GM12878 (cell line): ENCODE results near the gene C3. TPM values are rescaled to one million over a fixed set of nuclear protein-coding genes. Genes with fewer than 3 reads are reported as not detected.

Experiments used
- ATAC-seq: fragments of 200-7000 bp; cut with Tn5 transposase; 3 replicates; pipeline ENCODE4 v1.9.1; 2020; ENCODE audit warnings: mild to moderate bottlenecking, moderate library complexity
- BruUV-seq: library from RNA; stranded (reverse); fragments of 400-500 nt; replicated peaks from 2 replicates; lab custom pipeline; 2021; lab: Mats Ljungman, UMichigan
- CTCF ChIA-PET: fragments of 300-600 bp; sonication (Branson Sonifier 250); formaldehyde crosslinking; extraction: SDS; loops from one replicate; lab custom pipeline; 2021; ENCODE audit warnings: inconsistent platforms; lab: Yijun Ruan, JAX
- POLR2A ChIA-PET: fragments of 350-600 bp; formaldehyde crosslinking; extraction: SDS; loops from one replicate; lab custom pipeline; 2021; ENCODE audit warnings: inconsistent platforms; lab: Charles Lee
- RAD21 ChIA-PET: fragments of 300-600 bp; sonication (Branson Sonifier 250); formaldehyde crosslinking; loops from one replicate; lab custom pipeline; 2023; ENCODE audit warnings: antibody characterized with exemption; ENCODE audit not compliant: unreplicated experiment; lab: Charles Lee
- SMC1A ChIA-PET: fragments of 300-600 bp; sonication (Branson Sonifier 250); formaldehyde crosslinking; loops from one replicate; lab custom pipeline; 2023; ENCODE audit not compliant: unreplicated experiment, uncharacterized antibody; lab: Charles Lee
- DNase-seq: peaks from one replicate; pipeline ENCODE4 v3.0.0-alpha.2; 2011; ENCODE audit warnings: low read depth, low spot score
- FAIRE-seq: peaks from 3 replicates; lab custom pipeline; 2011; peaks lifted over from hg19 to GRCh38; lab: Jason Lieb, UNC
- H2AFZ ChIP-seq: 2 replicates; pipeline ENCODE4 v1.6.0; 2011; ENCODE audit warnings: low read depth, low read length, control low read depth; ENCODE audit not compliant: control insufficient read depth
- H3K27ac ChIP-seq: 2 replicates; pipeline ENCODE4 v1.5.1; 2011; ENCODE audit warnings: control low read depth; ENCODE audit not compliant: control insufficient read depth, insufficient read depth
- H3K27me3 ChIP-seq, 2 experiments: replicated peaks in 1 of 2; 2 replicates each; pipeline versions ENCODE4 v1.6.0 to v1.6.1; 2011; ENCODE audit warnings: low read length in 1 of 2; ENCODE audit not compliant: control insufficient read depth in 2 of 2, insufficient read depth in 2 of 2
- H3K36me3 ChIP-seq, 2 experiments: 2 replicates each; pipeline ENCODE4 v1.5.1; 2011; ENCODE audit warnings: low read length in 1 of 2; ENCODE audit not compliant: control insufficient read depth in 2 of 2, insufficient read depth in 2 of 2
- H3K4me1 ChIP-seq: 2 replicates; pipeline ENCODE4 v1.6.1; 2011; ENCODE audit warnings: mild to moderate bottlenecking, low read length, moderate library complexity, mixed read lengths; ENCODE audit not compliant: control insufficient read depth, insufficient read depth
- H3K4me2 ChIP-seq: 2 replicates; pipeline ENCODE4 v1.6.0; 2011; ENCODE audit warnings: control low read depth; ENCODE audit not compliant: control insufficient read depth, insufficient read depth
- H3K4me3 ChIP-seq: fragments of 200-600 bp; sonication (generic); 2 replicates; pipeline ENCODE4 v1.5.1; 2016
- H3K79me2 ChIP-seq: 2 replicates; pipeline ENCODE4 v1.6.0; 2011; ENCODE audit warnings: low read length; ENCODE audit not compliant: control insufficient read depth, insufficient read depth
- H3K9ac ChIP-seq: 2 replicates; pipeline ENCODE4 v1.8.0; 2011; ENCODE audit warnings: low read length, control low read depth, mixed read lengths; ENCODE audit not compliant: control insufficient read depth, insufficient read depth
- H3K9me3 ChIP-seq: replicated peaks from 3 replicates; pipeline ENCODE4 v1.5.1; 2011; ENCODE audit warnings: mild to moderate bottlenecking, low read length; ENCODE audit not compliant: control insufficient read depth, insufficient read depth
- H4K20me1 ChIP-seq: 2 replicates; pipeline ENCODE4 v1.6.0; 2011; ENCODE audit not compliant: control insufficient read depth, insufficient read depth
- BRCA1 ChIP-seq: IDR thresholded peaks from 2 replicates; pipeline ENCODE4 v1.6.1; 2011; ENCODE audit warnings: low read depth, low read length, improper control_type of control experiment
- CHD1 ChIP-seq: IDR thresholded peaks from 2 replicates; pipeline ENCODE4 v1.6.1; 2012; ENCODE audit warnings: low read depth, low read length, improper control_type of control experiment
- GATAD2B ChIP-seq: fragments of 450-650 bp; conservative IDR thresholded peaks from 2 replicates; pipeline ENCODE4 v1.6.1; 2017; ENCODE audit warnings: low read depth, mild to moderate bottlenecking, moderate library complexity
- HDAC2 ChIP-seq: fragments of 200-600 bp; sonication (generic); IDR thresholded peaks from 2 replicates; pipeline ENCODE4 v1.6.1; 2017
- HDAC6 ChIP-seq: fragments of 200-600 bp; sonication (generic); IDR thresholded peaks from one replicate; pipeline ENCODE4 v1.8.0; 2017; ENCODE audit warnings: antibody characterized with exemption; ENCODE audit not compliant: unreplicated experiment
- JUNB ChIP-seq: IDR thresholded peaks from 2 replicates; pipeline ENCODE4 v1.6.1; 2016; ENCODE audit warnings: antibody characterized with exemption, mild to moderate bottlenecking
- MYB ChIP-seq: fragments of 150-350 bp; IDR thresholded peaks from 2 replicates; pipeline ENCODE4 v1.6.1; 2014; ENCODE audit warnings: mild to moderate bottlenecking, low read depth, low read length, borderline replicate concordance
- NBN ChIP-seq: fragments of 450-650 bp; IDR thresholded peaks from 2 replicates; pipeline ENCODE4 v1.6.1; 2016
- PML ChIP-seq: IDR thresholded peaks from 2 replicates; pipeline ENCODE4 v1.6.1; 2012; ENCODE audit warnings: low read length, inconsistent platforms
- SP1 ChIP-seq: IDR thresholded peaks from one replicate; pipeline ENCODE4 v1.6.1; 2011; ENCODE audit warnings: low read depth, low read length
- SREBF2 ChIP-seq: IDR thresholded peaks from 2 replicates; pipeline ENCODE4 v1.6.1; 2012; ENCODE audit warnings: mild to moderate bottlenecking, low read length
- ZBED1 ChIP-seq: IDR thresholded peaks from 2 replicates; pipeline ENCODE4 v1.6.1; 2016; ENCODE audit warnings: borderline replicate concordance
- WGBS: methylation state at CpG from one replicate; pipeline ENCODE4 v1.1.6; 2016; ENCODE audit warnings: low lambda C conversion rate; ENCODE audit not compliant: insufficient replicate concordance, insufficient coverage; ENCODE audit errors: missing lambda C conversion rate; 5-methylcytosine and 5-hydroxymethylcytosine counted together
- in situ Hi-C: fragments of 300-500 bp; cut with MboI; formaldehyde crosslinking; loops from 9 replicates; pipeline ENCODE4 v1.14.3; 2018; ENCODE audit warnings: mixed read lengths
- intact Hi-C: fragments of 100-400 bp; cut with micrococcal nuclease; formaldehyde crosslinking; loops from one replicate; pipeline ENCODE4 v1.14.2; 2022; ENCODE audit not compliant: unreplicated experiment
- polyA plus RNA-seq, 11 experiments: library from polyadenylated mRNA; depleted of rRNA in 4 of 11; unstranded in 6 of 11; stranded (reverse) in 5 of 11; fragments of >200 nt; fragmentation: Nextera tagmentation in 4 of 11; fragmentation: Illumina TruSeq in 1 of 11; extraction: Ambion mirVana in 4 of 11; extraction: Trizol in 1 of 11; gene quantifications; 1 replicate in 1 of 11; 2 replicates in 10 of 11; pipeline versions ENCODE4 v1.2.1 to v1.2.3, GENCODE V29; 2011 to 2016; ENCODE audit warnings: inconsistent platforms in 2 of 11, missing spikeins in 2 of 11, low read depth in 1 of 11
- total RNA-seq, 4 experiments: library from RNA; depleted of rRNA in 3 of 4; stranded (reverse); fragments of >200 nt in 3 of 4; fragmentation: Illumina TruSeq in 1 of 4; extraction: Trizol in 1 of 4; gene quantifications; 2 replicates each; pipeline versions ENCODE4 v1.2.1 to v1.2.3, GENCODE V29; 2013 to 2021
- TF ChIP-seq, protein P1 (sequence below): fragments of 450-650 bp; IDR thresholded peaks from 2 replicates; pipeline ENCODE4 v1.6.1; 2017; ENCODE audit warnings: mild to moderate bottlenecking, moderate library complexity
- TF ChIP-seq, protein P2 (sequence below): fragments of 450-650 bp; IDR thresholded peaks from 2 replicates; pipeline ENCODE4 v1.6.1; 2017; ENCODE audit warnings: borderline replicate concordance
- TF ChIP-seq, protein P3 (sequence below): IDR thresholded peaks from 2 replicates; pipeline ENCODE4 v1.6.1; 2012; ENCODE audit warnings: mild to moderate bottlenecking, low read depth, low read length

C3 gene
- total and polyA plus RNA-seq, 10 of the 15 experiments (the other 5 are each of a cell fraction or from before 2014, with no cell fraction given): 0.20 to 6.7 (median 0.72) TPM

DNA sequence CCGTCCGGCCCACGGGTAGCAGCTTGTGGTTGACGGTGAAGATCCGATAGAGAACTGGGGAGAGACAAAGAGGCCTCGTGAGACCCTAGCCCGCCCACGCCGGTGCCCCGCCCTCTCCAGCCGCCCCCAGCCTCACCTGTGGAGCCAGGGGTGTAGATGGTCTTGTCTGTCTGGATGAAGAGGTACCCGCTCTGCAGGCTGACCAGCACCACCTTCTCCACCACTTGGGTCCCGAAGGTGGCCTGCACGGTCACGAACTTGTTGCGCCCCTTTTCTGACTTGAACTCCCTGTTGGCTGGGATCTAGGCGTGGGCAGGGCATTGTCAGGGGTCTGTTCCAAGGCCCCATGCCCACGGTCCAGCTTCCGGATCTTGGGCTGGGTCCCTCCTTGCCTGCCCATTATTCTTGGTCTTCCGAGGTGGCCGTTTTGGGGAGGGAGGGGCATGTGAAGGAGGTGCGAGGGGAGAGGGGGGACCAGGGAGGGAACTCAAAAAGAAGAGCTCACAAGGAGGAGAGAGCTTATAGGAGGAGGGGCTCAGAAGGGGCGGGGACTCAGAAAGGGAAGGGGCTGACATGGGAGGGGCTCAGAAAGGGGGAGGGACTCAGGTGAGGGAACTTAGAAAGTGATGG, 2.2 kb downstream of the C3 start:
- RAD21 ChIA-PET: no interaction called here
- H3K9ac ChIP-seq: no peak overlapping the region
- no peak overlapping the region for H3K27ac ChIP-seq
- H3K4me2 ChIP-seq: no peak overlapping the region
- in situ Hi-C loops: no loop called here
- POLR2A ChIA-PET: no interaction called here
- FAIRE-seq (no peak), ATAC-seq (no peak), DNase-seq (no peak)
- no peak overlapping the region for H2AFZ ChIP-seq
- BruUV-seq: no TSS peak
- no peaks in the 10 kb centered on the region for H3K36me3 ChIP-seq
- no peaks in the 10 kb centered on the region for H4K20me1 ChIP-seq
- H3K4me3 ChIP-seq: no peak overlapping the region
- no peaks in the 10 kb centered on the region for H3K79me2 ChIP-seq
- no peaks in the 10 kb centered on the region for H3K9me3 ChIP-seq
- peaks cover 25% of the 10 kb centered on the region for H3K4me1 ChIP-seq
- 73% methylated on average over 21 of the region's 23 CpGs for WGBS
- SMC1A ChIA-PET: no interaction called here
- intact Hi-C loops: no loop called here
- no peaks in the 10 kb centered on the region for H3K27me3 ChIP-seq
- CTCF ChIA-PET: no interaction called here
- TF ChIP-seq NBN (no peak), ZBED1 (no peak), JUNB (no peak), HDAC6 (no peak), SP1 (no peak), GATAD2B (no peak), MYB (no peak), HDAC2 (no peak), BRCA1 (no peak), PML (no peak), CHD1 (no peak), SREBF2 (no peak)
- TF ChIP-seq, protein P1, sequence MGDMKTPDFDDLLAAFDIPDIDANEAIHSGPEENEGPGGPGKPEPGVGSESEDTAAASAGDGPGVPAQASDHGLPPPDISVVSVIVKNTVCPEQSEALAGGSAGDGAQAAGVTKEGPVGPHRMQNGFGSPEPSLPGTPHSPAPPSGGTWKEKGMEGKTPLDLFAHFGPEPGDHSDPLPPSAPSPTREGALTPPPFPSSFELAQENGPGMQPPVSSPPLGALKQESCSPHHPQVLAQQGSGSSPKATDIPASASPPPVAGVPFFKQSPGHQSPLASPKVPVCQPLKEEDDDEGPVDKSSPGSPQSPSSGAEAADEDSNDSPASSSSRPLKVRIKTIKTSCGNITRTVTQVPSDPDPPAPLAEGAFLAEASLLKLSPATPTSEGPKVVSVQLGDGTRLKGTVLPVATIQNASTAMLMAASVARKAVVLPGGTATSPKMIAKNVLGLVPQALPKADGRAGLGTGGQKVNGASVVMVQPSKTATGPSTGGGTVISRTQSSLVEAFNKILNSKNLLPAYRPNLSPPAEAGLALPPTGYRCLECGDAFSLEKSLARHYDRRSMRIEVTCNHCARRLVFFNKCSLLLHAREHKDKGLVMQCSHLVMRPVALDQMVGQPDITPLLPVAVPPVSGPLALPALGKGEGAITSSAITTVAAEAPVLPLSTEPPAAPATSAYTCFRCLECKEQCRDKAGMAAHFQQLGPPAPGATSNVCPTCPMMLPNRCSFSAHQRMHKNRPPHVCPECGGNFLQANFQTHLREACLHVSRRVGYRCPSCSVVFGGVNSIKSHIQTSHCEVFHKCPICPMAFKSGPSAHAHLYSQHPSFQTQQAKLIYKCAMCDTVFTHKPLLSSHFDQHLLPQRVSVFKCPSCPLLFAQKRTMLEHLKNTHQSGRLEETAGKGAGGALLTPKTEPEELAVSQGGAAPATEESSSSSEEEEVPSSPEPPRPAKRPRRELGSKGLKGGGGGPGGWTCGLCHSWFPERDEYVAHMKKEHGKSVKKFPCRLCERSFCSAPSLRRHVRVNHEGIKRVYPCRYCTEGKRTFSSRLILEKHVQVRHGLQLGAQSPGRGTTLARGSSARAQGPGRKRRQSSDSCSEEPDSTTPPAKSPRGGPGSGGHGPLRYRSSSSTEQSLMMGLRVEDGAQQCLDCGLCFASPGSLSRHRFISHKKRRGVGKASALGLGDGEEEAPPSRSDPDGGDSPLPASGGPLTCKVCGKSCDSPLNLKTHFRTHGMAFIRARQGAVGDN: no peak
- TF ChIP-seq, protein P2, sequence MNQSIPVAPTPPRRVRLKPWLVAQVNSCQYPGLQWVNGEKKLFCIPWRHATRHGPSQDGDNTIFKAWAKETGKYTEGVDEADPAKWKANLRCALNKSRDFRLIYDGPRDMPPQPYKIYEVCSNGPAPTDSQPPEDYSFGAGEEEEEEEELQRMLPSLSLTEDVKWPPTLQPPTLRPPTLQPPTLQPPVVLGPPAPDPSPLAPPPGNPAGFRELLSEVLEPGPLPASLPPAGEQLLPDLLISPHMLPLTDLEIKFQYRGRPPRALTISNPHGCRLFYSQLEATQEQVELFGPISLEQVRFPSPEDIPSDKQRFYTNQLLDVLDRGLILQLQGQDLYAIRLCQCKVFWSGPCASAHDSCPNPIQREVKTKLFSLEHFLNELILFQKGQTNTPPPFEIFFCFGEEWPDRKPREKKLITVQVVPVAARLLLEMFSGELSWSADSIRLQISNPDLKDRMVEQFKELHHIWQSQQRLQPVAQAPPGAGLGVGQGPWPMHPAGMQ: no peak
- TF ChIP-seq, protein P3, sequence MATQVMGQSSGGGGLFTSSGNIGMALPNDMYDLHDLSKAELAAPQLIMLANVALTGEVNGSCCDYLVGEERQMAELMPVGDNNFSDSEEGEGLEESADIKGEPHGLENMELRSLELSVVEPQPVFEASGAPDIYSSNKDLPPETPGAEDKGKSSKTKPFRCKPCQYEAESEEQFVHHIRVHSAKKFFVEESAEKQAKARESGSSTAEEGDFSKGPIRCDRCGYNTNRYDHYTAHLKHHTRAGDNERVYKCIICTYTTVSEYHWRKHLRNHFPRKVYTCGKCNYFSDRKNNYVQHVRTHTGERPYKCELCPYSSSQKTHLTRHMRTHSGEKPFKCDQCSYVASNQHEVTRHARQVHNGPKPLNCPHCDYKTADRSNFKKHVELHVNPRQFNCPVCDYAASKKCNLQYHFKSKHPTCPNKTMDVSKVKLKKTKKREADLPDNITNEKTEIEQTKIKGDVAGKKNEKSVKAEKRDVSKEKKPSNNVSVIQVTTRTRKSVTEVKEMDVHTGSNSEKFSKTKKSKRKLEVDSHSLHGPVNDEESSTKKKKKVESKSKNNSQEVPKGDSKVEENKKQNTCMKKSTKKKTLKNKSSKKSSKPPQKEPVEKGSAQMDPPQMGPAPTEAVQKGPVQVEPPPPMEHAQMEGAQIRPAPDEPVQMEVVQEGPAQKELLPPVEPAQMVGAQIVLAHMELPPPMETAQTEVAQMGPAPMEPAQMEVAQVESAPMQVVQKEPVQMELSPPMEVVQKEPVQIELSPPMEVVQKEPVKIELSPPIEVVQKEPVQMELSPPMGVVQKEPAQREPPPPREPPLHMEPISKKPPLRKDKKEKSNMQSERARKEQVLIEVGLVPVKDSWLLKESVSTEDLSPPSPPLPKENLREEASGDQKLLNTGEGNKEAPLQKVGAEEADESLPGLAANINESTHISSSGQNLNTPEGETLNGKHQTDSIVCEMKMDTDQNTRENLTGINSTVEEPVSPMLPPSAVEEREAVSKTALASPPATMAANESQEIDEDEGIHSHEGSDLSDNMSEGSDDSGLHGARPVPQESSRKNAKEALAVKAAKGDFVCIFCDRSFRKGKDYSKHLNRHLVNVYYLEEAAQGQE: no peak
